Neutrophil (primary cell): Measurements from ENCODE around the gene NUFIP1.

Source experiments
- H3K27ac ChIP-seq: fragments of 200-600 bp; sonication (generic); 2 replicates; pipeline ENCODE4 v1.5.1; 2016; ENCODE audit warnings: mild to moderate bottlenecking, moderate library complexity
- H3K27me3 ChIP-seq: fragments of 200-600 bp; sonication (generic); 2 replicates; pipeline ENCODE4 v1.6.0; 2016; ENCODE audit warnings: mild to moderate bottlenecking
- H3K36me3 ChIP-seq: fragments of 200-600 bp; sonication (generic); 2 replicates; pipeline ENCODE4 v1.5.1; 2017
- H3K4me1 ChIP-seq, 2 experiments: fragments of 200-600 bp in 1 of 2; sonication (generic) in 1 of 2; 1 replicate in 1 of 2; 2 replicates in 1 of 2; pipeline versions ENCODE4 v1.5.1 to v1.6.1; 2013 to 2016; ENCODE audit warnings: low read depth in 1 of 2, low read length in 1 of 2, mild to moderate bottlenecking in 1 of 2, moderate library complexity in 1 of 2; ENCODE audit not compliant: control insufficient read depth in 1 of 2, insufficient read depth in 1 of 2
- H3K4me3 ChIP-seq, 2 experiments: fragments of 200-600 bp in 1 of 2; sonication (generic) in 1 of 2; 1 replicate in 1 of 2; 2 replicates in 1 of 2; pipeline ENCODE4 v1.5.1; 2013 to 2016; ENCODE audit warnings: low read depth in 1 of 2, low read length in 1 of 2, mild to moderate bottlenecking in 1 of 2, moderate library complexity in 1 of 2
- H3K9me3 ChIP-seq: fragments of 200-600 bp; sonication (generic); 2 replicates; pipeline ENCODE4 v1.5.1; 2016
- TF ChIP-seq, protein P1 (sequence below): fragments of 200-600 bp; sonication (generic); IDR thresholded peaks from 2 replicates; pipeline ENCODE4 v1.5.1; 2016; ENCODE audit warnings: antibody characterized with exemption

The NUFIP1 gene

DNA sequence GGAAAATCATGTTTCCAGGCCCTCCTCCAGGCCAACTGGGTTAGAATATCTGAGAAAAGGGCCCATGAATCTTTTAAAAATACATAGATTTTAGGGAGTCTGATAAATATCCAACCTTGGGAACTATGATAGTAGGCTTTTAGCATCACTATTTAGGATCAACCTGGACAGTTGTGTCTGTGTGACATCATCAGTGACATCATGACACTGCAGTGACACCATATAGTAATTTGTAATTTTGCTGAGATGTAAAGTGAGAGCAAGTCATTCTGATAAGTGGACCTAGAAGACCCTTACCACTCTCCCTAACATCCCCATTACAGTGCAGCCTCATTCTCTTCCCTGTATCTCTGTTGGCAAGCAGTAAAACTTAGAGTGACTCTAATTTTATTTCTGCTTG is 14.1 kb upstream of the NUFIP1 start:
- H3K9me3 ChIP-seq, result peaks cover 5% of the 10 kb centered on the region
- H3K4me3 ChIP-seq, result no peak overlapping the region
- no peak overlapping the region for H3K27ac ChIP-seq
- H3K4me1 ChIP-seq, result no peaks in the 10 kb centered on the region
- TF ChIP-seq, protein P1, sequence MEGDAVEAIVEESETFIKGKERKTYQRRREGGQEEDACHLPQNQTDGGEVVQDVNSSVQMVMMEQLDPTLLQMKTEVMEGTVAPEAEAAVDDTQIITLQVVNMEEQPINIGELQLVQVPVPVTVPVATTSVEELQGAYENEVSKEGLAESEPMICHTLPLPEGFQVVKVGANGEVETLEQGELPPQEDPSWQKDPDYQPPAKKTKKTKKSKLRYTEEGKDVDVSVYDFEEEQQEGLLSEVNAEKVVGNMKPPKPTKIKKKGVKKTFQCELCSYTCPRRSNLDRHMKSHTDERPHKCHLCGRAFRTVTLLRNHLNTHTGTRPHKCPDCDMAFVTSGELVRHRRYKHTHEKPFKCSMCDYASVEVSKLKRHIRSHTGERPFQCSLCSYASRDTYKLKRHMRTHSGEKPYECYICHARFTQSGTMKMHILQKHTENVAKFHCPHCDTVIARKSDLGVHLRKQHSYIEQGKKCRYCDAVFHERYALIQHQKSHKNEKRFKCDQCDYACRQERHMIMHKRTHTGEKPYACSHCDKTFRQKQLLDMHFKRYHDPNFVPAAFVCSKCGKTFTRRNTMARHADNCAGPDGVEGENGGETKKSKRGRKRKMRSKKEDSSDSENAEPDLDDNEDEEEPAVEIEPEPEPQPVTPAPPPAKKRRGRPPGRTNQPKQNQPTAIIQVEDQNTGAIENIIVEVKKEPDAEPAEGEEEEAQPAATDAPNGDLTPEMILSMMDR, result no peak
- H3K36me3 ChIP-seq, result peaks cover 24% of the 10 kb centered on the region
- H3K27me3 ChIP-seq, result no peaks in the 10 kb centered on the region

DNA sequence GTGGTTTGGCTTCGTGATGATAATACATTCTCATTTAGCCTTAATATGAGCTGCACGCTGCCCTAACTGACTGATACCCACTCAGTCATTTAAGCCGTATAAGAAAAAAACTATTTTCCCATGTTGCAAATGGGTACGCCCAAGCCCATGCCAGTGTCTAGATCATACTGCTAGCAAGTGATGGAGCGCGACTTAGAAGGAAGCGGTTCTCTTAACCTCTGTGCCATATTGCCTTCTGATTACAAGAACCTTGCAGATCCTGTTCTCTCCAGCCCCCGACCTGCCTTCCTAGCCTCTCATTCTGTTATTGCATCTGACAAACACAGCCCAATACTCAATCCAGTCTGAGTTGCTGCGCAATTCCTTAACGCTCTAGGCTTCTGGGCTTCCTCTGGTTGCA is 670 bp upstream of the NUFIP1 start:
- Histone ChIP-seq H3K36me3 (no peaks in the 10 kb centered on the region), H3K4me1 (peaks cover 12 to 15% of the 10 kb centered on the region in 2 experiments), H3K27ac (peak overlapping the region; percentile 68), H3K9me3 (no peaks in the 10 kb centered on the region), H3K27me3 (no peaks in the 10 kb centered on the region), H3K4me3 (peak overlapping the region; percentile 74 to 93)
- TF ChIP-seq, protein P1, result no peak

DNA sequence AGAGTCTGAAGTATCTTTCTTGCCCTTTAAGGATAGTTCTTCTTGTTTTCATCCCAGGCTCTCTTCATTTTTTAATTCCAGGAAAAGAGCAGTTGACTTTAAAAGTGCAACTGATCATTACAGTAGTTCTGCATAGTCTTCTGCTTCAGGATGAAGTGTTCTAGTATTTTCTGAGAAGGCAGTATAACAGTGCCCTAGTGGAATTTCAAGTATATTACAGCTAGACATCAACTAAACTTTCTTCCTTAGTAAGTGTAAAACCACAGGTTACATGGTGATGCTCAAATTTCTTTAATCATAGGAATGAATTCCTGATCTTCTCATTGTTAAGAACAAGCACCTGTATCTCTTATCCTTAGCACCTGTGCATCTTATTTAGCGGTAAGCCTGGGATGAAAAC is 10.9 kb downstream of the NUFIP1 start:
- Histone ChIP-seq H3K9me3 (no peaks in the 10 kb centered on the region), H3K27me3 (no peaks in the 10 kb centered on the region), H3K4me1 (peaks cover 26 to 33% of the 10 kb centered on the region in 2 experiments), H3K36me3 (no peaks in the 10 kb centered on the region), H3K4me3 (no peak overlapping the region), H3K27ac (peak overlapping the region; percentile 16)
- TF ChIP-seq, protein P1, result no peak

DNA sequence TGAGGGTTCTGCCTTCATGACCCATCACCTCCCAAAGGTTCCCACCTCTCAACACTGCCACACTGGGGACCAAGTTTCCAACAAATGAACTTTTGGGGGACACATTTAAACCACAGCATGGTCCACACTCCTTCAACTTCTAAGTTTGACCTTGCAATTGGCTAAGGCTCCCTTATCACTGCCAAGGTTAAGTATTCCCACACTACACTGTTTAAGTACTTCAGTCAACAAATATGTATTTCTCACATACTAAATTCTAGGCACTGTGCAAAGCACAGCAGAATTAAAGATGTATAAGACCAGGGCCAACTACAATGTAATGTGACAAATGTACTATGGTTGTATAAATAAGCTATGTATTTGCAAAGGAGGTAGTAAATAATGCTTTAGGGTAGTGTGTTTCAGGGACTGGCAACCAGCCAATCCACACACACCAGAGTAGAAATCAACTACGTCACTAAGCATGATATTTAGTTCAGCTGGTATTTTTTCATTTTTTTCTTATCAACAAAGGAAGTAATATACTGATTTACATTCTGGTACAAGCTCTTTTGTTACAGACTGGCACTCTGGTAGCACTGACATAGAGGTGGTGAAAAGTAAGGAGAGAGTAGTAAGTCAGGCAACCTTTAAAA is 12.2 kb downstream of the NUFIP1 start:
- Histone ChIP-seq H3K4me3 (no peak overlapping the region), H3K4me1 (peaks cover 26 to 33% of the 10 kb centered on the region in 2 experiments), H3K27me3 (no peaks in the 10 kb centered on the region), H3K9me3 (no peaks in the 10 kb centered on the region), H3K27ac (peak overlapping the region; percentile 67), H3K36me3 (no peaks in the 10 kb centered on the region)
- TF ChIP-seq, protein P1, result no peak

DNA sequence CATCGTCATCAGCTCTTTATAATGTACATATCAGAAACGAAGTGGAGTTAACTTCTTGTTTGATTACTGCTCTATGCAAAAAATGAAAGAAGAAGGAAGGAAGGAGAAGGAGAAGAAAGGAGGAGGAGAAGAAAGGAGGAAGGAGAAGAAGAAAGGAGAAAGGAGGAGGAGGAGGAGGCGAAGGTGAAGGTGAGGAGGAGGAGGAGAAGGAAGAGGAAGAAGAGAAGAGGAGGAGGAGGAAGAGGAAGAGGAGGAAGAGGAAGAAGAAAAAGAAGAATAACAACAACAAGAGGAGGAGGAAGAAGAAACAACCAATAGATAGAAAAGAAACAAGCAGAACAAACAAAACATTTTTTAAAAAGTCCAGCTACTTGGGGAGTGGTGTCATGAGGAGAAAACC is 13.1 kb downstream of the NUFIP1 start:
- no peaks in the 10 kb centered on the region for H3K36me3 ChIP-seq
- TF ChIP-seq, protein P1, result no peak
- H3K4me1 ChIP-seq, result peaks cover 26 to 33% of the 10 kb centered on the region in 2 experiments
- no peaks in the 10 kb centered on the region for H3K27me3 ChIP-seq
- no peaks in the 10 kb centered on the region for H3K9me3 ChIP-seq
- no peak overlapping the region for H3K4me3 ChIP-seq
- peak overlapping the region; percentile 67 for H3K27ac ChIP-seq
